HG03469 (cell line): Measurements from ENCODE around the gene CWC27.
"Not testable (repeated sequence)": the region's sequence is repeated elsewhere in the genome, so short reads cannot be mapped to it uniquely, and the experiment has no call there.

Experiments
- ATAC-seq: cut with Tn5 transposase; IDR thresholded peaks from one replicate; pipeline ENCODE4 v1.9.1; 2021; ENCODE audit warnings: mild to moderate bottlenecking, moderate library complexity, moderate number of reproducible peaks; ENCODE audit not compliant: unreplicated experiment

CWC27 gene

DNA sequence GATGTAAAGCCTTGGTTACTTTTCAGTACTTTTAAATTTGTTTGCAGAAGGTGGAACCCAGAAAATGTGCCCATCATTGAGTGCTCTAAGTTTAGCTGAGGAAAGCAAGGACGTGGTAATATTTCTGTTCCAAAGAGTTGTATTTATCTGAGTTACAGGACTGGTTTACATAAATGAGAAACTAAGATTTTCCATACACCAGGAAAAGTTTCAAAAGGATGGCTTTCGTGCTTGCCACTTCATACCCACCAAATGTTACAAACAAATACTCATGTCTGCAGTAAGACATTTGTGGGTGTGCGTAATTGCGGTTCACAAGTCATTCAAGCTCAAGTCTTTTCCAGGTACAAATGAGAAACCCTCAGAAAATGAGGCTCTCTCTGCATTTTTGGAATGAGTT is 68.1 kb downstream of the CWC27 start:
- no peak for ATAC-seq

DNA sequence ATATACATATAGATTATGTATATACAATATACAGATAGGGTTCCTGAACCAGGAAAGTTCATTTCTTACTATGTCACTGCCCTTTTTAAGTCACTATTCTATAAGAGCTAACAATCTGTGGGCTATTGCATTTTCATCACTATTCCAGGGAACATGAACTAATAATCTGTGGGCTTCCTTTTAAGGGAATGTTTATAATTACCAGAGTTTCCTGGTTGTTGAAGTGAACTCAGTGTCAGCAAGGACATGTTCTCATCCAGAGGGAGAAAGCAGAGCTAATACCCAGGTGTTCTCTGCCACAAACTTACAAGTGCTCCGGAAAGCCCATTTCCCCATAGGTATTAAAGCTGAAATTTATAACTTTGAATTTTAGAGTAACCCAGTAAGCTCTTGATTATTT is 69.6 kb downstream of the CWC27 start:
- ATAC-seq, result no peak

DNA sequence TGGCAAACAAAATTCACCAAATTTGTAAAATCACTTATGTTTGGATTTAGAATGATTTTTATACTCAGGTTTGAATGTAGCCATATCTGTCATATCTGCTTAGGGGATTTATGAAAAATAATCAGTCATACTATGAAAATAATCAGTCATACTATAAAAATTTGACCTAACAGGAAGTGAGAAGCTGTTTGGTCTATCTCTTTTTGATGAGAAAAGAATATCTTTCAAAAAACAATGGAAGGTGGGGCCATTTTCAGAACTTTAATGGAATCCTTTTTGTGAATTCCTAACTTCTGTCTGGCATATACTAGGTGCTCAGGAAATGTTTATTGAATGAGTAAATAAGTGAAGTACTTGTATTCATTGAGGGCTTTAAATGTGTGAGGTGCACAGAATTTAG is 70.1 kb downstream of the CWC27 start:
- no peak for ATAC-seq

DNA sequence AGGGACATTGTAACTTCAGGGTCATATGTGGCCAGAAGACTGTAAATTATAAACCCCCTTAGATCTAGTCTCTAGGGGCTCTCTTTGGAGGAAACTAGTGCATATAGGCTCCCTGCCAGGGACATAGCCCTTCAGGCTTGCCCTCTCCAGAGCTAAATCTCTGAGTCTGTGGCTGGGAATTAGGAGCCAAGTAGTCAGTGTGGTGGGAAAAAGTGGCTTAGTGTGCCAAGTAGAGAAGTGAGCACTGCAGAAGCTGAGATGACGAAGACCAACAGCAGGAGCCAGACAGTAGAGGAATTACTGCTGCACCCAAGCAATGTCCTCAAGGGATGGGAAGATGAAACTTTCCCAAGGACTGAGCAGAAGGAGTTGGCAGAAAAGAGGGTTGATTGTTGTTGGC is 71.2 kb downstream of the CWC27 start:
- no peak for ATAC-seq

DNA sequence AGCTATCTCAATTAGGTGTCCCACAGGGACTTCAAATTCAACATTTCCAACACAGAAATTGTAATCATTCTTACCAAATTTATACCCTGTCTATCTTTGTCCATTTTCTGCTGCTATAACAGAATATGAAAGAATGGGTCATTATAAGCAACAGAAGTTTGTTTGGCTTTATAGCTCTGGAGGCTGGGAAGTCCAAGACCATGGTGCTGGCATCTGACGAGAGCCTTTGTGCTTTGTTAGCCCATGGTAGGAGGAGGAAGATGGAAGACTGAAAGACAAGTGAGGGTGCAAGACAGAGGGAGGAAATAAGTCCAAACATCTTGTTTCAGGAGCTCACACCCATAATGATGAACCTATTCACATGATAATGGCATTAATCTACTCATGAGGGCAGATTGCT is 72.2 kb downstream of the CWC27 start:
- ATAC-seq, result no peak

DNA sequence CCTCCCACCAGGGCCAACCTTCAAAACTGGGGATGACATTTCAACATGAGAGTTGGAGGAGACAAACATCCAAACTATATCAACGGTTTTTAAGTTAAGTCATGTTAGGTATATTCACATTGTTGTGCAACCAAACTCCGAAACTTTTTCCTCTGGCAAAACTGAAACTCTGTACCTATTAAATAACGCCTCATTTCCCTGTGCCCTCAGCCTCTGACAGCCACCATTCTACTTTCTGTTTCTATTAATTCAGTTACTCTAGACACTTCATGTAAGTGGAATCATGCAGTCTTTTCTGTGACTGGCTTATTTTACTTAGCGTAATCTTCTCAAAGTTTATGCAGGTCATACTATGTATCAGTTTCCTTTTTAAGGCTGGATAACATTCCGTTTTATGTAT is 85.0 kb downstream of the CWC27 start:
- no peak for ATAC-seq

DNA sequence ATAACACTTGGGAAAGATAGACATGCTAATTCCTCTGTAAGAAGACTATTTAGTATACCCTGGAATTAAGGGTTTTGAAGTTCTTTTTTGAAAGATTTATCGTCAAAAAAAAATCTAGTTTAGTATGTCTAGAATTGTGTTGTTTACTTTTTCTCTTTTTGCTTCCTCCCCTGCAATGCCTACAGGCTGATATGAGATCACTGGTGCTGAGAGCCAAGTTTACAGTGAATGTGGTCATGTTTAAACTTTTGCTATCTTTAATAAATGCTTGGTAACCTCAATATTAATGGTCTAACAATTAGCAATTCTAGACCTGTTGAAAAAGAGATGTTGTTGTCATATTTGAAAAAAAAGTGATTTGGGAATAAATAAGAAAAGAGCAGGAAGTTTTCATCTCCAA is 86.1 kb downstream of the CWC27 start:
- ATAC-seq, result no peak

DNA sequence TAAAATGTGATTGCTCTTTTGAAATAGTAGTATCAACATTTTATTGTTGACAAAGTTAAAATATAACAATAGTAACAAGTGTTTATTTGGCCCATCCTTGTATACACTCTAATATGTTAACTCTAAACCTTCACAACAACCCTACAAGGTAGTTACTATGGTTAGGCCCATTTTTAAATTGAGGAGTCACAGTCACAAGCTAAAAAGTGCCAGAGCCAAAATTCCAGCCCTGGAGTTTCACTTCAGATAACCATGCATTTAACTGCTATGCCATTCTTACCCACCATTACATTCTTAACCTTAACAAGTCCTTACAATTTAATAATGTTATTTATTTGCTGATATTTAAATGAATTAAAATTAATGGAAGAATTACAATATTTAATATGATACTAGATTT is 91.2 kb downstream of the CWC27 start:
- no peak for ATAC-seq

DNA sequence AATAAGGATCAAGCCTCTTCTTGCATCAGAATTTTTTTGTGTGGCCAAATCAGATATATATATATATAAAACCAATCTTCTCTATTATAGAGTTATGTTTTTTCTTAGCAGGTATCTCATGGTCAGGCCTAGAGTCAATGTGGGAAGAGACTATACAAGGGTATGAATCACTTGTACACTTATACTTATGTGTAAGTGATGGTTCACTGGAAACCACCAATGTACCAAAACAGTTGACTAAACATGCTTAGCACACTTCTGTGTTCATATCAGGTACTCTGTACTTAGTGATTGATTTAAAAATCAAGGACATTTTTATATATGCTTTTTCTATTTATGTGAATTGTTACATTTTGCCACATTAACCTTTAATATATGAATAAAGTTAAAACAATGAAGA is 92.6 kb downstream of the CWC27 start:
- no peak for ATAC-seq

DNA sequence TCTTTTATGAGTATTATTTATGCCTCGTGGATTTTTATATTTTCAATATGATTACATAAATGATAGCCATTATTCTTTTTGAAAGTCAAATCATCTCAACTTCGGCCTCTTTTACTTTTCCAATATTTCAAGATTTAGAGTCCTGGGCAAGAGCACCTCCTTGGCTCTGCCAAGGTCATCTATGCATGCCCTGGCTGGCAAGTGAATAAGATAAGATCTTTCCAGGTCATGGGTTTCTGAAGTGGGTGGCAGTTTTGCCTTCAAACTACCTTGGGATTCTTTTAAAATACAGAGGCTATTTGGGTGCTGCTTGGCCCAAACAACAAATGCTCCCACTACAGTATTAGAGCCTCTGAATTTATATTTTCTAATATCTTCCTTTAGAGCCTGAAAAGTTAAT is 95.4 kb downstream of the CWC27 start:
- no peak for ATAC-seq

DNA sequence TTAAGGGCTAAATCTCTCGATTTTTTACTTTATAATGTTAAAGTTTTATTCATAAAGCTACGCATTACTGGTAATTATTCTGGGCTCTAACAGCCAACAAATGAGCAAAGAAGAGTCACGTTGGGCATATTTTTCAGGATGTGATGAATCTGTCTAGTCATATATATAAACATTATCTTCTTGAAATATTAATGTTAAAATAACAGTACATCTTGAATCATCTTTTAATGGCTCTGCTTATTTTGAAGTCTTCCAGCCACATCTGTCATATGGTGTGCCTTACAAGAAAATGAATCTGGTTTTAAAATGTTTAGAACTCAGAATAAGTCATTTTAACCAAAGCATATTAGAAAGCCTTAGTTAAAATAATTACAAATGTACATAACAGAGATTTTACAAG is 96.9 kb downstream of the CWC27 start:
- ATAC-seq, result no peak

DNA sequence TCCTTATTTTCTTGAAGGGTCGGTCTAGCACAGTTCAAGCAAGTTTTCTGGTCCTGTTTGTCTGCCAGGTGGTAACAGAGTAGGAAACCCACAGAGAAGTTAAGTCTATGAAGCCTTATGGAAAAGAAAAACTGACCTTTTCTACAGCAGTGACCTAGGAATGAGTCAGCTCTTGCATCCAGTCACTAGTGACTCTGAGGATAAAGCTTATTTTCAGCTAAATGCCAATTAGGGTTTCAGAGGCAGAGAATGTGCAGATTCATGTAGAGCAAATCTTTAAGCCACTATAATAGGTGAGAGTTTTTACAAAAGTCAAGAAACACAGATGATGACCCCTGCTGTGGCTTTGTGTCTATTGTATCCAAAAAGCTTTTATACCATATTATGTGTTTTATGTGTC is 100.7 kb downstream of the CWC27 start:
- no peak for ATAC-seq

DNA sequence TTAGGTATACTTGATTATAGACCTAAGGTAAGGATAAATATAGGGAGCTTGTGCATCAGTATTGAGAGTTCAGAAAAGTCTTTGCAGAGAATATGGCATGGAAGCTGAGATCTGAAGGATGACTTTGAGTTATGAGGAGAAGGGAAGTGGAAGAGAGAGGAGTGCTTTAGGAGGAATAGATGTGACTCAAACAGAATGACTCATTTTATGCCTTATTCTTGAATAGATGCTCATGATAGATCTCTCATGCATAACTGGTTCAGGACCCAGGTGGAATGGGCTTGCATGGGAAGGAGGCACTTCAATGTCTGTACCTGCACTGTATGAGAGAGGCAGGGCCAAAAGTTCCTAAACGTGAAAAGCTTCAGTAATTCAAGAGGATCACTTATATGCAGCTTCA is 103.3 kb downstream of the CWC27 start:
- ATAC-seq, result no peak

DNA sequence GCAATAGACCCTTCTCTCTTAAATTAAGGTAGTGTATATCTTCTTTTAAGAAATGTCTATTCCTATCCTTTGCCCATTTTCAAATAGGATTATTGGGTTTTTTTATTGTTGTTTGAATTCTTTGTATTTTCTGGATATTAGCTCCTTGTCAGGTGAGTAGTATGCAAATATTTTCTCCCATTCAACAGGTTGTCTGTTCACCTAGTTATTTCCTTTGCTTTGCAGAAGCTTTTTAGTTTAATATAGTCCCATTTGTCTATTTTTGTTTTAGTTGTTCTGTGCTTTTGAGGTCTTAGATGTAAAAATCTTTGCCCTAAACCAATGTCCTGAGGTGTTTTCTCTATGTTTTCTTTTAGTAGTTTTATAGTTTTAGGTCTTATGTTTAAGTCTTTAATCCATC is 104.7 kb downstream of the CWC27 start:
- no peak for ATAC-seq

DNA sequence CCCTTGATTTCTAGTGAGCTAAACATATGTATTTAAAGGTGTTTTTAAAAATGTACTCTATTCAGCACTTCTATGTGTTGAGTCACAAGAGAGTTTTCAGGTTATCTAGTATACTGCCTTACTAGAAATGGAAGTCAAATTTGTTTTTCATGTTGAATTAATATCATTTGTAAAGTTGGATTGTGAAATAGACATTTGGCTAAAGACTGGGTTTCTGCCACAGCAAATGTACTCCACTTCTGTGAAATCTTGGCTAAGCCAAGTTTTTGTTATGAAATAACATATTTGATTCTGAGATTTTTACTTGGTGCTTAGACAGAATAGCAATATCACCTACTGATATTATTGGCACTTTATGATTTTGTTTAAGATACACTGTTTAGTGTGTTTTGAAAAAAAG is 106.0 kb downstream of the CWC27 start:
- ATAC-seq, result no peak

DNA sequence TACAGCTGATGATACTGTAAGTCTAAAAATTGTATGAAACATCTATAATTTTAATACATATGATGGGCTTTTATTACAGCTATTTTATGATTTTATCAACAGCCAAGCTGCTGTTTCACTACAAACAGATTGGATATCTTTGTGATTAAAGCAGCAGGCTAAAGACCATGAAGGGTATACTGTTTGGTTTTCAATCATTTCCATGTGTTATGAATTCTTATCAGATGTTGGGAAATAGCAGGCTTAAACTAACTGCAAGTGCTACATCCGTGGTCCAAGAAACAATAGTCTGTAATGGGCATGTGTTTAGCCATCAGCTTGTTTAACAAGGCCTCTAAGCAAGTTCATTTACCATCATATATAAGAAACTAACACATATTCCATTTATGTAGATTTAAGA is 107.5 kb downstream of the CWC27 start:
- no peak for ATAC-seq

DNA sequence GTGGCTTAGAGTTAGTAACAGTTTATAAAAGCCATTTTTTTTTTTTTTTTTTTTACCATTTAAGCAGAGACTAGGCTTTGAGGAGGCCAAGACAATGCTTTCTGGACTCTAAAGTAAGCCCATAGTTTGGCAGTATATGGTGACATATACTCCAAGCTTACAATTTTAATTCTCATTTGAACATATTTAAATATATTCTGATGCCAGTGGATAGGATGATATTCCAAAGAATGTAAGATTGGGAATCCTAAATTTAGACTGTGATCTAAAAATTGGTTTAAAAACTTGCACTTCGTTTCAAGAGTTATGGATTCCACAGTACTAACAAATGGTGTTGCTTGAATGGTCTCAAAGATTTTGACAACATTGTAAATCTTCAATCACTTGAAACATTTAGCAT is 112.1 kb downstream of the CWC27 start:
- ATAC-seq, result no peak

DNA sequence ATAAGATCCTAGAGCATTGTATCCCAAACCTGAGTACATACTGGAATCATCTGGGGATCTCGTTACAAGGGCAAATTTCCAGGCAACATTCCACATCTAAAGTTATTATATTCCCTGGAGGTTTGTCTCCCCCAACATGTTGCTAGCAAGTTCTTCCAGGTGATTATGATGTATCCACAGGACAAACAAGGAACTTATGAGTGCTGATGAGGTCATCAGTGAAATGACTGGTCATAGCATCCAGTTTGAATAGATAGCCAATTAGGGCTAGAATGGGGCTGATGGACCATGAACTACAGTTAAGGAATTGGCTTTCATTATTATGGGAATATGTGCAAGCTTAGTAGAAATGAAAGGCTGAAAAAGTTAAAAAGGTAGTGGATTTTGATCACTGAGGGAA is 115.2 kb downstream of the CWC27 start:
- ATAC-seq, result no peak

DNA sequence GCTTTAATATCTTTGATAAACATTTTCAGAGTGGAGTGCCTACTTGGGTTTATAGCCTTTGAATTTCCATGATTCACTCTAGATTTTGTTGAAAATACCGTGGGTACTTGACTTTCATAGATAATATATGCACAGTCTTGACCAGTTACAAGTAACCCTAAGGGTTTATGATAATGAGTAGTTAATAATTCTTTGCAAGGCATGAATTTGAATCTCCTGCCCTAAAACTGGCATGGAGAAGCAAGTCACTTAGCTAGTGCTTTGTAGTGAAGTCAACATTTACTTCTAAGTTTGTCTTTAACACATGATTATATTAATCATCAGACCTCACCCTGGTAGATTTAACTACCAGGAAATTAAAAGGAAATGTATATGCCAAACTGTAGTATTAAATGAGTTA is 115.8 kb downstream of the CWC27 start:
- no peak for ATAC-seq

DNA sequence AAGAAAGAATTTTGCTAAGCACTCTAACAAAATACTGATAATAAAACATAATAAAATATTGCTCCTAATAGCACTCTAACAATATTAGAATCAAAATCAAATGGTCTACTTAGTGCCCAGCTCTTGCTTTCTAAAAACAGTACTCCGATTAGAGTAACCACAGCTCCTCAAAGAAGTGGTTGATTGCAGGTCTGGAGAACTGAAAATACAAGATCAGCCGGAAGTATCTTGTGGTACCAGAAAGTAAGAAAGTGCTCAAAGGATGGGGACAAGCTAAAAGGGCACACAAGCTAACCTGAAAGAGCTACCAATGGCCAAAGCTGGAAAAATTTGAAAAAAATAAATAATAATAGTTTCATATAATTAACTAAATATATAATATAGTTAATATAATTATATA is 119.2 kb downstream of the CWC27 start:
- no peak for ATAC-seq

DNA sequence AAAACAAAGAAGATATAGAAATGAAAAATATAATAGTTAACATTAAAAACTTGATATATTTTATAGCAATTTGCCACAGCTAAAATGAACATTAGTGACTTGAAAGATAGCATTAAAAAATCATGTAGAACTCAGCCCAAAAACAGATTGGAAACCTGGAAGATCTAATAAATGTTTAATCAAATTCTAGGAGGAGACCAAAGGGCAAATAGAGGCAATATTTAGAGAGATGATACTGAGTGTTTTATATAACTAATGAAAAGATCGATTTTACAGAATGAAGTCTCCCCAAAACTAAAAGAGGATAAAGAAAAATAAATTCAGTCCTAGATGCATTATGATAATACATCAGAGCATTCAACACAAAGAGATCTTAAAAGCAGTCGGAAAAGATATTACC is 127.0 kb downstream of the CWC27 start:
- ATAC-seq, result no peak

DNA sequence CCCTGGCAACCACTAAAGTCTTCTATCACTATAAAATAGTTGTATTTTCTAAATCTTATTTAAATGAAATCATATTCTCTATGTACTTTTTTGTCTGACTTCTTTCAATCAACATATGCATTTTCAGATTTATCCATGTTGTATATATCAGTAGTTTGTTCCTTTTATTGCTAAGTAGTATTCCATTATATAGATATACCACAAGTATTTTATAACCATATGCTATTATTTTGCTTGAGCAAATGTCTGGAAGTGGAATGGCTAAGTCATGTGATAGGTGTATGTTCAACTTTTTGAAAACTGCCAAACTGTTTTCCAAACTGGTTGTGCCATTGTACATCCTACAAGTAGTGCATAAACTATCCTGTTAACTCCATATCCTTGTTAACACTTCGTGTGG is 131.1 kb downstream of the CWC27 start:
- no peak for ATAC-seq

DNA sequence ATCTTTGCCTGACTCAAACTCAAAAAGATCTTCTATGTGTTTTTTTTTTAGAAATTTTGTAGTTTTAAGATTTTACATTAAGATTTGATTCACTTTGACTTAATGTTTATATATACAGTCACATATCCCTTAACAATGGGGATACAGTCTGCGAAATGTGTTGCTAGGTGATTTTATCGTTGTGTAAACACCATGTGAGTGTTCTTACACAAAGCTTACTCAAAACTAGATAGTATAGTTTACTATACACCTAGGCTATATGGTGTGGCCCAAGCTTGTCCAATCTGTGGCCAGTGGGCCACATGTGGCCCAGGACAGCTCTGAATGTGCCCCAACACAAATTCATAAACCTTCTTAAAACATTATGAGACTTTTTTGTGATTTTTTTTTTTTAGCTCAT is 131.9 kb downstream of the CWC27 start:
- no peak for ATAC-seq

DNA sequence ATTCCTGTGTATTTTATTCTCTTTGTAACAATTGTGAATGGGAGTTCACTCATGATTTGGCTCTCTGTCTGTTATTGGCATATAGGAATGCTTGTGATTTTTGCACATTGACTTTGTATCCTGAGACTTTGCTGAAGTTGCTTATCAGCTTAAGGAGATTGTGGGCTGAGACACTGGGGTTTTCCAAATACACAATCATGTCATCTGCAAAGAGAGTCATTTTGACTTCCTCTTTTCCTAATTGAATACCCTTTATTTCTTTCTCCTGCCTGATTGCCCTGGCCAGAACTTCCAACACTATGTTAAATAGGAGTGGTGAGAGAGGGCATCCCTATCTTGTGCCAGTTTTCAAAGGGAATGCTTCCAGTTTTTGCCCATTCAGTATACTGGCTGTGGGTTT is 138.7 kb downstream of the CWC27 start:
- not testable (repeated sequence) for ATAC-seq
